ENCODE measurements around the gene EVX2. TPM values are rescaled to one million over a fixed set of nuclear protein-coding genes. Genes with fewer than 3 reads are reported as not detected.

Gene EVX2
- total and polyA plus RNA-seq, 2 of the 4 experiments (the other 2 are of a cell fraction) = not detected

DNA sequence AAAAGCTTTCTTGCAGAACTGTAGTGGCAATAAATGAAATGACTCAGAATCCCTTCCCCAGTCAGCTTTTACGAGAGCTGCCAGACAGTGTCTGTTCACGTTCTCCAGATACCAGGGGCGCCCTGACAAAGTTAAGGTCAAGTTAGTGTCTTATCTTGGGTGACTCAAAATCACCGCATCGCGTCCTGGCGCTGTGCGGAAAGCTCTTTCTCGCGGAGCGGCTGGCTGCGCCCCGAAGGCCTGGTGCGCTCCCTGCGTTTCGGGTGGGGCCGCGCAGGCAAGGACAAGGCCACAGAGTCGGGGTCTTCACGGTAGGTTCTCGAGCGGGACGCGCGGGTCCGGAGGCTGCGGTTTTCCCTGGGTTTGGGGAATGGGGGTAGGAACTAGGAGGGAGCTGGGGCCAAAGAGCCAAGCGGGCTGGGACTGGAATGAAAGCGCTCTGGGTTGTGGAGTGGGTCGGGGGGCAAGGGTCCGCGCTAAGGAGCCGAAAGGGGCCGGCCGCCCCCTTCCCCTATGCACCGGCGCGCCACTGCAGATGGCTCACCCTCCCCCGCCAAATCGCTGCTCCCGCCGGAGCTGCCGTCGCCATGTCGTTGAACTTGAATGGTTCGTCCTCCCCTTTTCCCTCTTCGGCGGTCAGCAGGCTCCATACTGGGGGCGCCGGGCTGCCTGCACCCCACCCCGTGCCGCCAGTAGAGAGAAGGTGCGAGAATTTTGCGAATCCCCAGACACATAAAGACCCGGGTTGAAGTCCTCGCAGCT is 20.7 kb upstream of the EVX2 start (continued):
- TF ChIP-seq, protein P1, sequence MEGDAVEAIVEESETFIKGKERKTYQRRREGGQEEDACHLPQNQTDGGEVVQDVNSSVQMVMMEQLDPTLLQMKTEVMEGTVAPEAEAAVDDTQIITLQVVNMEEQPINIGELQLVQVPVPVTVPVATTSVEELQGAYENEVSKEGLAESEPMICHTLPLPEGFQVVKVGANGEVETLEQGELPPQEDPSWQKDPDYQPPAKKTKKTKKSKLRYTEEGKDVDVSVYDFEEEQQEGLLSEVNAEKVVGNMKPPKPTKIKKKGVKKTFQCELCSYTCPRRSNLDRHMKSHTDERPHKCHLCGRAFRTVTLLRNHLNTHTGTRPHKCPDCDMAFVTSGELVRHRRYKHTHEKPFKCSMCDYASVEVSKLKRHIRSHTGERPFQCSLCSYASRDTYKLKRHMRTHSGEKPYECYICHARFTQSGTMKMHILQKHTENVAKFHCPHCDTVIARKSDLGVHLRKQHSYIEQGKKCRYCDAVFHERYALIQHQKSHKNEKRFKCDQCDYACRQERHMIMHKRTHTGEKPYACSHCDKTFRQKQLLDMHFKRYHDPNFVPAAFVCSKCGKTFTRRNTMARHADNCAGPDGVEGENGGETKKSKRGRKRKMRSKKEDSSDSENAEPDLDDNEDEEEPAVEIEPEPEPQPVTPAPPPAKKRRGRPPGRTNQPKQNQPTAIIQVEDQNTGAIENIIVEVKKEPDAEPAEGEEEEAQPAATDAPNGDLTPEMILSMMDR (conservative IDR thresholded peaks at IDR 0.05; ENCODE audit: low read depth, low read length) = no peak

DNA sequence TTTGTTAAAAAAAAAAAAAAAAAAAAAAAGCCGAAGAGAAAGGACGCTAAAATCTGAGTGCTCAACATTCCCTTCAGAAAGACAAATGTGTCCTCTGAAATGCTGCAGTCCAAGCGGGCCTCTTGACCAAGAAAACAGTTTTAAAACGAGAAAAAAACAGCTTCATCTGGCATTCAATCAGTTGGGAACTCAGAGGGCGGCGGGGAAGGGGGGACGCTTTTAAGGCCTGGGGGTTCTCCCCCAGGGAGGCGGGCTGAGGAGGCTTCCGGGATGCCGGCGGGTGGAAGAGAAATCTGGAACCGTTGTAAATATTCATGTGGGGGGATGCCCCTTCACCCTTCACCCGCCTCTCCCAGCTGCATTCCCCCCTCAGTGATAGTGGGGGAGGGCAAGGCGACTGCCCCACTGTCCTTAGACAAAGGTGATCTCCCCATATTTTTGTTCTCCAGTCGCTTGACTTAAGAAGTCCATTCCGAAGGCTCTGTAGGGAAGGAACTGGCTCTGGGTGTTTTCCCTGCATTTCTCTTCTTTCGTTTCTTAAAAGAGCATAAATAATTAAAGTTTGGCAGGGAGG is 20.1 kb upstream of the EVX2 start:
- in situ Hi-C loops (cut with MboI; ENCODE audit: low sequenced_read_pairs) (no loop called here), intact Hi-C loops (cut with micrococcal nuclease) (no loop called here), dilution Hi-C loops (cut with HindIII; ENCODE audit: low sequenced_read_pairs, unreplicated experiment) (no loop called here)
- H3K36me3 ChIP-seq (ENCODE audit: control insufficient read depth, insufficient read depth, low read length) = no peaks in the 10 kb centered on the region
- H4K5ac ChIP-seq (ENCODE audit: low read depth, low read length) = no peak overlapping the region
- no peak overlapping the region for H2BK15ac ChIP-seq (ENCODE audit: low read depth, low read length)
- H3K4me1 ChIP-seq (ENCODE audit: control insufficient read depth, insufficient read depth, low read length) = no peaks in the 10 kb centered on the region
- H3K27ac ChIP-seq (ENCODE audit: insufficient read depth, low read length) = no peak overlapping the region
- H3K9ac ChIP-seq (ENCODE audit: low read depth, low read length) = no peak overlapping the region
- no peak overlapping the region for H3K18ac ChIP-seq (ENCODE audit: low read depth, low read length)
- H2BK120ac ChIP-seq (ENCODE audit: low read depth, low read length) = no peak overlapping the region
- H3K14ac ChIP-seq (replicated peaks; ENCODE audit: low read depth, low read length) = no peak overlapping the region
- no peak overlapping the region for H2BK5ac ChIP-seq (ENCODE audit: low read depth, low read length, poor library complexity, severe bottlenecking)
- no peak overlapping the region for H2AK9ac ChIP-seq (replicated peaks; ENCODE audit: low read depth, low read length, poor library complexity)
- ChIA-PET CTCF (interaction anchor here (0.7 to 1.6 kb wide), 3 partner anchors 23 to 852 kb away, joined by 3 to 5 read pairs (median 4); no protein-coding TSS in a partner anchor), POLR2A (ENCODE audit: unreplicated experiment) (no interaction called here)
- H3K23ac ChIP-seq (ENCODE audit: low read depth, low read length) = no peak overlapping the region
- H4K8ac ChIP-seq (ENCODE audit: low read depth in 2 of 2, low read length in 2 of 2) = no peak overlapping the region
- 20% methylated on average over 1 of the region's 17 CpGs; no CpG with 5 or more reads in 1 of the 2 experiments for WGBS, 2 experiments (ENCODE audit: extremely low coverage in 2 of 2, insufficient read length in 1 of 2)
- DNase-seq = no peak
- H2AK5ac ChIP-seq (ENCODE audit: low read depth, low read length) = no peak overlapping the region
- no peak for ATAC-seq (ENCODE audit: low read depth)
- peaks cover 94% of the 10 kb centered on the region for H3K27me3 ChIP-seq (ENCODE audit: control insufficient read depth, insufficient read depth, low read length)
- peaks cover 4% of the 10 kb centered on the region; the same call in 1 of the 2 replicates for H3K9me3 ChIP-seq (ENCODE audit: control insufficient read depth, insufficient read depth, low read length)
- no peak overlapping the region for H4K91ac ChIP-seq (ENCODE audit: insufficient read depth, low read depth, low read length)
- no peak overlapping the region for H2AFZ ChIP-seq (replicated peaks; ENCODE audit: low read length, poor library complexity)
- no peak overlapping the region for H2BK20ac ChIP-seq (ENCODE audit: low read depth, low read length)
- H3K79me1 ChIP-seq (ENCODE audit: low read depth in 1 of 2, low read length in 2 of 2) = no peaks in the 10 kb centered on the region
- BruUV-seq (replicated peaks) = no TSS peak
- no peak overlapping the region for H3K56ac ChIP-seq (ENCODE audit: extremely low read depth, insufficient read depth, low read length)
- H4K20me1 ChIP-seq (ENCODE audit: insufficient read depth, low read length) = no peaks in the 10 kb centered on the region
- H3K4me2 ChIP-seq (ENCODE audit: low read depth, low read length) = no peak overlapping the region
- no peak overlapping the region for H3K4ac ChIP-seq (ENCODE audit: low read depth, low read length)
- H3K4me3 ChIP-seq (ENCODE audit: insufficient read depth, low read depth, low read length) = no peak overlapping the region
- no peaks in the 10 kb centered on the region for H3K9me1 ChIP-seq (ENCODE audit: insufficient read depth, low read length)
- TF ChIP-seq POLR2A (IDR thresholded peaks at IDR 0.05; ENCODE audit: low read depth, low read length) (no peak), RFX5 (IDR thresholded peaks at IDR 0.05; ENCODE audit: low read depth, low read length) (no peak), MXI1 (IDR thresholded peaks at IDR 0.05; ENCODE audit: borderline replicate concordance, low read depth, low read length) (no peak), FOS (IDR thresholded peaks at IDR 0.05; ENCODE audit: low read depth, low read length) (no peak), RAD21 (IDR thresholded peaks at IDR 0.05; ENCODE audit: low read length) (no peak), MAZ (IDR thresholded peaks at IDR 0.05; ENCODE audit: borderline replicate concordance, low read depth, low read length) (no peak), CEBPB (IDR thresholded peaks at IDR 0.05; ENCODE audit: low read depth, low read length) (no peak), RCOR1 (IDR thresholded peaks at IDR 0.05; ENCODE audit: insufficient replicate concordance, low read length) (no peak), MAFK (IDR thresholded peaks at IDR 0.05; ENCODE audit: low read depth, low read length) (no peak), CHD1 (IDR thresholded peaks at IDR 0.05; ENCODE audit: low read depth, low read length) (no peak), BHLHE40 (IDR thresholded peaks at IDR 0.05; ENCODE audit: low read depth, low read length) (no peak)
- TF ChIP-seq, protein P1 (conservative IDR thresholded peaks at IDR 0.05; ENCODE audit: low read depth, low read length) = no peak

All from IMR-90 (cell line).